Measurements from ENCODE around the gene CCDC80.

CCDC80 gene

GRCh38 chr3:112632596-112632995 is 8.3 kb downstream of the CCDC80 start:
- TF ChIP-seq POLR2A (IDR thresholded peaks at IDR 0.05; ENCODE audit: extremely low read depth, insufficient read length) = no peak
- TF ChIP-seq MAX (IDR thresholded peaks at IDR 0.05; ENCODE audit: low read depth, low read length) = no peak
- TF ChIP-seq MYC (IDR thresholded peaks at IDR 0.05; ENCODE audit: low read depth, low read length) = no peak
- H3K4me3 ChIP-seq (ENCODE audit: low read depth, low read length) = no peak overlapping the region
- no peak for DNase-seq (ENCODE audit: low read depth)

- no peak for TF ChIP-seq MAX (IDR thresholded peaks at IDR 0.05; ENCODE audit: low read depth, low read length)
- no peak for TF ChIP-seq POLR2A (IDR thresholded peaks at IDR 0.05; ENCODE audit: extremely low read depth, insufficient read length)
- TF ChIP-seq CTCF (IDR thresholded peaks at IDR 0.05; ENCODE audit: low read depth, low read length) = no peak
- TF ChIP-seq MYC (IDR thresholded peaks at IDR 0.05; ENCODE audit: low read depth, low read length) = no peak
- no peak overlapping the region for H3K4me3 ChIP-seq (ENCODE audit: low read depth, low read length)
- no peak for DNase-seq (ENCODE audit: low read depth)
These were observed 9.7 kb downstream of the CCDC80 start for GRCh38 chr3:112631257-112631656.

- DNase-seq (ENCODE audit: low read depth) = peak; percentile 11
- no peak overlapping the region for H3K4me3 ChIP-seq (ENCODE audit: low read depth, low read length)
- TF ChIP-seq POLR2A (IDR thresholded peaks at IDR 0.05; ENCODE audit: extremely low read depth, insufficient read length) = no peak
- TF ChIP-seq CTCF (IDR thresholded peaks at IDR 0.05; ENCODE audit: low read depth, low read length) = no peak
- TF ChIP-seq MAX (IDR thresholded peaks at IDR 0.05; ENCODE audit: low read depth, low read length) = no peak
These were observed 11.5 kb downstream of the CCDC80 start for GRCh38 chr3:112629425-112629824.

- H3K4me3 ChIP-seq (ENCODE audit: low read depth, low read length) = no peak overlapping the region
- DNase-seq (ENCODE audit: low read depth) = no peak
- TF ChIP-seq CTCF (IDR thresholded peaks at IDR 0.05; ENCODE audit: low read depth, low read length) (no peak), MAX (IDR thresholded peaks at IDR 0.05; ENCODE audit: low read depth, low read length) (no peak), POLR2A (IDR thresholded peaks at IDR 0.05; ENCODE audit: extremely low read depth, insufficient read length) (no peak), MYC (IDR thresholded peaks at IDR 0.05; ENCODE audit: low read depth, low read length) (no peak)
These were observed 12.9 kb downstream of the CCDC80 start for GRCh38 chr3:112627919-112628466.

GRCh38 chr3:112627419-112627818 is 13.5 kb downstream of the CCDC80 start:
- TF ChIP-seq POLR2A (IDR thresholded peaks at IDR 0.05; ENCODE audit: extremely low read depth, insufficient read length) = no peak
- no peak for TF ChIP-seq MAX (IDR thresholded peaks at IDR 0.05; ENCODE audit: low read depth, low read length)
- TF ChIP-seq CTCF (IDR thresholded peaks at IDR 0.05; ENCODE audit: low read depth, low read length) = no peak
- TF ChIP-seq MYC (IDR thresholded peaks at IDR 0.05; ENCODE audit: low read depth, low read length) = no peak
- no peak for DNase-seq (ENCODE audit: low read depth)
- H3K4me3 ChIP-seq (ENCODE audit: low read depth, low read length) = no peak overlapping the region

- DNase-seq (ENCODE audit: low read depth) = no peak
- no peak for TF ChIP-seq POLR2A (IDR thresholded peaks at IDR 0.05; ENCODE audit: extremely low read depth, insufficient read length)
- no peak for TF ChIP-seq MYC (IDR thresholded peaks at IDR 0.05; ENCODE audit: low read depth, low read length)
- no peak for TF ChIP-seq CTCF (IDR thresholded peaks at IDR 0.05; ENCODE audit: low read depth, low read length)
- no peak for TF ChIP-seq MAX (IDR thresholded peaks at IDR 0.05; ENCODE audit: low read depth, low read length)
- no peak overlapping the region for H3K4me3 ChIP-seq (ENCODE audit: low read depth, low read length)
These were observed 17.2 kb downstream of the CCDC80 start for GRCh38 chr3:112623717-112624116.

Measured in NB4 (cell line).